ENCODE data around the gene CNOT3. TPM values are rescaled to one million over a fixed set of nuclear protein-coding genes. Genes with fewer than 3 reads are reported as not detected.
A peak's percentile ranks its signal among the peaks of the same experiment; 100 is the strongest.

The CNOT3 gene
- total and polyA plus RNA-seq, 4 donors, result 10.4 to 54.4 (median 34.7) TPM

DNA sequence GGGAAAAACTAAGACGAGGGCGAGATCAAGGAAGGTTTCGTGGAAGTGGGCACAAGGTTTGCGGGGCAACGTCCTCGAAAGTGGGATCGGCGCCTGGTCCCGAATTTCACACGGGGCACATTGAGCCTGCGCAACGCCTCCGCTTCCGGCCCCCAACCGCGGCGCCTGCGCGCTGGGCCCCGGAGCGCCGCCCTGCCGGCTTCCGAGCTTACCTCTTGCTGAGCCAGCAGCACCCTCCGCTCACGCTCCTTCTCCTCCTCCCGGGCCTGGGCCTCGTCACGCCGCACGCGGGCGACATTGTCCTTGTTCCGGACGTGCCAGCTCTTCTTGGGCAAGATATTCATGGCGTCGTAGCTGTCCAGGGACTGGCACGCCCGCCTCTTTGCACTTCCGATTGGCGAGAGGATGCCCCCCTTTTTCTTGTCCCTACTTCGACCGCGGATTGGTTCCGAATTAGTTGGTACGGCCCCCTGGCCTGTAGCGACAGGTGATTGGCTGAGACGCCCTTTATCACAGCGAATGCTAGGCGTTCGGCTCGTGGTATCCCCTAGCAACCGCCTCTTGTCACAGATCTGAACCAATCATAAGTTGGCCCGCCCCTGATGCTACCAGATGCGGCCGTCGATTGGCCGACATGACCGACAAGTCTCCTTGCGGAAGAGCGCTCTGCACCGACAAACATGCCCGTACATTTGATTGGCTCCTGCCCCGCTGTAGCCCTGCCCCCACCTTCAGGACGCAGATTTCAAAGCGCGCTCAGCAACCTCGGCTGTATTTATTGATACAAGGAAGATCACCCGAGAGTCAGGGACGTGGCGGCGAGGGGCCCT is 22.0 kb downstream of the CNOT3 start, which contains the start of gene LENG1:
Gene LENG1 (minus strand): TSS at position 370 of the 830 bp plus-strand sequence. CDS start 26 bp downstream, at position 344.
- no peaks in the 10 kb centered on the region for H3K9me3 ChIP-seq (ENCODE audit: control insufficient read depth, low read length)
- peak; percentile 97 for ATAC-seq (ENCODE audit: low FRiP score)
- H3K36me3 ChIP-seq (ENCODE audit: control insufficient read depth in 1 of 2, insufficient read depth in 2 of 2, low read length in 1 of 2), result peaks cover 1 to 4% of the 10 kb centered on the region in 2 donors
- DNase-seq, result peak; percentile 98 to 100
- intact Hi-C loops (cut with DNase I), result loop anchor here (1.0 to 10.0 kb wide), 2 partner anchors 22 to 295 kb away; partner anchors contain the start of gene CNOT3 (in 1 of the 2)
- peak within 1 kb of the TSS; percentile 47 to 51 for H3K4me3 ChIP-seq (ENCODE audit: low read length in 2 of 2)
- WGBS, 2 donors, result 0% methylated on average over 71 to 72 of the region's 72 CpGs
- no peaks in the 10 kb centered on the region for H3K4me1 ChIP-seq (ENCODE audit: control insufficient read depth in 1 of 2, insufficient read depth in 2 of 2, low read length in 2 of 2)
- peak within 1 kb of the TSS in 1 of 2 donors; percentile 96 for H3K27ac ChIP-seq (ENCODE audit: low read depth in 1 of 2, low read length in 2 of 2)
- no peaks in the 10 kb centered on the region for H3K27me3 ChIP-seq (ENCODE audit: control insufficient read depth in 1 of 2, insufficient read depth in 2 of 2, low read length in 1 of 2)

DNA sequence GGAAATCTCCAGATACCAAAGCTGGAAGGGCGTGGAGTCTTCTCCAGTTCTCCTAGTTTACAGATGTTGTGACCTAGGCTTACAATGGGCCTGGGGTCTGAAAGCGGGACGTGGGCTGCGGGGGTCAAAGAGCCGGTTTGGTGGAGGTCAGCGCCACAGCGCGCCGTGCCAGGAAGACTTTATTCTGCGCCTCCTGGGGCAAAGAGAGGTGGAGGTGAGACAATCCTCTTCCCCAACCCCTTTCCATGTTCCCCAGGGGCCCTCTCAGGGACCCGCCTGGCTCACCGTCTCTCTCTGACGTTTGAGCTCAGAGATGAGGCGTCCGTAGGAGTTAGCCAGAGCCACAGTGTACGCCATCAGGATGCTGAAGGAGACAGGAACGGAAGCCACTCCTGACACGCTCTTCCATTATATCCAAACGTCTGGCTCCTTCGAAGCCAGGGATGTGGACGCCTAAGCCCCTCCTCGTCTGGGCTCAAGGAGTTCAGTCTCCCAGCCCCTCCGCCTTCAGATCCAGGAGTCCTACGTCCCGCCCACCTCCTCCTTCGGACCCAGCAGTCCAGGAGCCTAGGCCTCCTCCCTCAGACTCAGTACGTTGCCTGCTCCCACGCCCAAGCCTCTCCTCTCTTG is 22.7 kb downstream of the CNOT3 start:
- H3K4me3 ChIP-seq (ENCODE audit: low read length in 2 of 2), result peak overlapping the region; percentile 5 to 51
- H3K4me1 ChIP-seq (ENCODE audit: control insufficient read depth in 1 of 2, insufficient read depth in 2 of 2, low read length in 2 of 2), result no peaks in the 10 kb centered on the region
- peaks cover 0 to 1% of the 10 kb centered on the region in 2 donors for H3K36me3 ChIP-seq (ENCODE audit: control insufficient read depth in 1 of 2, insufficient read depth in 2 of 2, low read length in 1 of 2)
- WGBS, 2 donors, result 1% methylated on average over 28 of the region's 28 CpGs
- no peaks in the 10 kb centered on the region for H3K9me3 ChIP-seq (ENCODE audit: control insufficient read depth, low read length)
- no peaks in the 10 kb centered on the region for H3K27me3 ChIP-seq (ENCODE audit: control insufficient read depth in 1 of 2, insufficient read depth in 2 of 2, low read length in 1 of 2)
- DNase-seq, result no peak
- no peak for ATAC-seq (ENCODE audit: low FRiP score)
- intact Hi-C loops (cut with DNase I), result no loop called here
- H3K27ac ChIP-seq (ENCODE audit: low read depth in 1 of 2, low read length in 2 of 2), result peak overlapping the region in 1 of 2 donors; percentile 66

DNA sequence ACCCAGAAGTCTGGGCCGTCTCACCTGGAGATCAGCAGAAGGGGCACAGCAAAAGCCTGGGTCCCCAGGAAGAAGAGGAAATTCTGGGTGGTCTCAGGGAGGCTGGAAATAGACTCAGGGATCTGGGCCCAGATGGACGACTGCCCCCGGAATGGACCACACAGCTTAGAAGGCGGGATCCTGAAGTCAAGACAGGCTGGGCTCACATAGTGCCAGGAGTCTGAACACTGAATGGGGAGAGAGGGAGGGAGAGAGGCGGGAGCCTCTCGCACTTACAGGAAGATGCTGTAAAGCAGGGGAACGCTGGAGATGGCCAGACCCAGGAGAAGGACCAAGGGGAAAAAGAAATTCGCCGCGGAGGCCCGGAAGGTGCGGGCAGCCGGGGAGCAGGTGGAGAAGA is 23.3 kb downstream of the CNOT3 start:
- no peak for ATAC-seq (ENCODE audit: low FRiP score)
- DNase-seq, result no peak
- H3K9me3 ChIP-seq (ENCODE audit: control insufficient read depth, low read length), result no peaks in the 10 kb centered on the region
- H3K27ac ChIP-seq (ENCODE audit: low read depth in 1 of 2, low read length in 2 of 2), result no peak overlapping the region
- H3K27me3 ChIP-seq (ENCODE audit: control insufficient read depth in 1 of 2, insufficient read depth in 2 of 2, low read length in 1 of 2), result no peaks in the 10 kb centered on the region
- intact Hi-C loops (cut with DNase I), result no loop called here
- 28 to 46% methylated on average over 13 of the region's 13 CpGs for WGBS, 2 donors
- no peaks in the 10 kb centered on the region for H3K4me1 ChIP-seq (ENCODE audit: control insufficient read depth in 1 of 2, insufficient read depth in 2 of 2, low read length in 2 of 2)
- no peak overlapping the region for H3K4me3 ChIP-seq (ENCODE audit: low read length in 2 of 2)
- H3K36me3 ChIP-seq (ENCODE audit: control insufficient read depth in 1 of 2, insufficient read depth in 2 of 2, low read length in 1 of 2), result peaks cover 0 to 1% of the 10 kb centered on the region in 2 donors

DNA sequence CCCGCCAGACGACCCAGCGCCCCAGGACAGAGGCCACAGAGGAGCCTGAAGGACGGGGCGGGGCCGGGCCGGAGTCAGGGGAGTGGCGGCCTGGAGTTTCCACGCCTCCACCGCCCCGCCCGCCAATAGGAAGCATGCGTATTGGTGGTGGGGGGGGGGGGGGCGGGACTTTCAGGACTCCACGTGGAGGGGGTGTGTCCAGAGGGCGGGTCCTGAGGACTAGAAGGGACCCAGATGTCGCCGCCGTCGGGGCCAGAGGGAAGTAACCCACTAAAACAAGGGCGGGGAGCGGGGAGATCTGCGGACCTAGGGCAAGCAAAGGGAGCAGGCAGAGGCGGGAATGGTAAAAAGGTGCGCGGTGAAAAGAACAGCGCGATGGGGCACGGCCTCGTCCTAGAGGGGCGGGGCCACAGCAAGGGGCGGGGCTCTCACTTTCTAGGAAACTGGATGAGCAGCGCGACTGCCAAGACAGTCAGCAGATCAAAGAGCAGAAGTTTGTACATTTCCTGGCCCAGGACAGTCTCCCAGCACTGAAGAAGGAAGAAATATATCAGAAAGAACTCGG is 24.8 kb downstream of the CNOT3 start:
- WGBS, 2 donors, result 7 to 10% methylated on average over 28 to 35 of the region's 35 CpGs
- peak; percentile 40 for ATAC-seq (ENCODE audit: low FRiP score)
- intact Hi-C loops (cut with DNase I), result no loop called here
- no peak overlapping the region for H3K27ac ChIP-seq (ENCODE audit: low read depth in 1 of 2, low read length in 2 of 2)
- H3K4me1 ChIP-seq (ENCODE audit: control insufficient read depth in 1 of 2, insufficient read depth in 2 of 2, low read length in 2 of 2), result no peaks in the 10 kb centered on the region
- DNase-seq, result peak; percentile 89 to 91
- no peaks in the 10 kb centered on the region for H3K9me3 ChIP-seq (ENCODE audit: control insufficient read depth, low read length)
- no peak overlapping the region for H3K4me3 ChIP-seq (ENCODE audit: low read length in 2 of 2)
- no peaks in the 10 kb centered on the region for H3K27me3 ChIP-seq (ENCODE audit: control insufficient read depth in 1 of 2, insufficient read depth in 2 of 2, low read length in 1 of 2)
- H3K36me3 ChIP-seq (ENCODE audit: control insufficient read depth in 1 of 2, insufficient read depth in 2 of 2, low read length in 1 of 2), result no peaks in the 10 kb centered on the region

DNA sequence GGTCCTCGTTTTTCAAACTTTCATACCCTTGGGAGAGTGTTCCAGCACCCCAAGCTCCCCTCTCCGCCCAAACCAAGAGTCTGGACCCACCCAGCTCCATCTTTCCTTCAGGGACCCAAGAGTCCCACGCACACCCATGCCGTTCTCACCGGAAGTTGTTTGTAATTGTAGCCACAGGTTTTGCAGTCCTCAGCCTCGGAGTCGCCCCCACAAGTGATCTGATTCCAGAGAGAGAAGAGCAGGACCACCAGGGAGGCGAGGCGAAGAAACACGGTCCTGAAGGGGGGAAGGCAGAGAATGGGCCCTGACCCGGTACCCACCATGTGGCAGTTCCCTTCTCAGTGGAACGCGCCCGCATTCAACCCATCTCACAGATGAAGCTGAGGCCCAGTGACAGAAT is 25.3 kb downstream of the CNOT3 start:
- WGBS, 2 donors, result 71 to 77% methylated on average over 14 of the region's 14 CpGs
- H3K27me3 ChIP-seq (ENCODE audit: control insufficient read depth in 1 of 2, insufficient read depth in 2 of 2, low read length in 1 of 2), result no peaks in the 10 kb centered on the region
- no peak for DNase-seq
- no peak overlapping the region for H3K4me3 ChIP-seq (ENCODE audit: low read length in 2 of 2)
- ATAC-seq (ENCODE audit: low FRiP score), result no peak
- no peaks in the 10 kb centered on the region for H3K9me3 ChIP-seq (ENCODE audit: control insufficient read depth, low read length)
- H3K36me3 ChIP-seq (ENCODE audit: control insufficient read depth in 1 of 2, insufficient read depth in 2 of 2, low read length in 1 of 2), result no peaks in the 10 kb centered on the region
- intact Hi-C loops (cut with DNase I), result no loop called here
- no peak overlapping the region for H3K27ac ChIP-seq (ENCODE audit: low read depth in 1 of 2, low read length in 2 of 2)
- no peaks in the 10 kb centered on the region for H3K4me1 ChIP-seq (ENCODE audit: control insufficient read depth in 1 of 2, insufficient read depth in 2 of 2, low read length in 2 of 2)

DNA sequence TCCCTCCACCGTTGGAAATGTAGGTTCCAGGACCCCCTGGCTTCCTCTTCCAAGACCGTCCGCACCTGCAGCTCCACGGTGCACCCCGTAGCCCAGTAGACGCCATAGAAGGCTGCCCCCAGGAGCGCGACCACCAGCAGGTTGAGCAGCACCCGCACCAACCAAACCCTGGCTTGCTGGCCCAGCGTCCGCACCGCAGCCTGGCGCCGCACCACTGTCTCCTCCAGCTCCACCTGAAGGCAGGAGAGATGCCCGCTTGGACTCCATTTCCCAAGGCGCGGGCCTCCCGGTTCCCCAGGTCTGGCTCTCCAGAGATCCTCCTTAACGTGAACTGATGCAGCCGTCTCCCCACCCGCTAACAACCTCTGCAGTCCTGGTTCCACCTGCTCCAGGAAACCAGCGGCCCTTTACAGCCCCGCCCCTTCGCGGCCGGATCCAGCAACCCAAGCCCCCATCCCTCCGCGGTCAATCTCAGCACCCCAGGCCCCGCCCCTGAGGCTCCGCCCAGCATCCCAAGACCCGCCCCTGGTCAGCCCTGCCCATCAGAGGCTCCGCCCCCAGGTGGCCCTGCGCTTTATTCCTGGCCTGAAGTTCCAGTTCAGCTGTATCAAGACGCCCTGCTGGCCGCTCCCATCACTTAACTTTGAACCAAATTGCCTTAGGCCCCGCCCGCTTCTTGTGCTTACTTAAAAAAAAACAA is 27.0 kb downstream of the CNOT3 start:
- DNase-seq, result peak in 1 of 2 donors; percentile 86
- intact Hi-C loops (cut with DNase I), result loop anchor here in 1 of 2 donors (5.0 kb wide), 1 partner anchor 38 kb away; the partner anchor contains the start of gene RPS9
- no peak for ATAC-seq (ENCODE audit: low FRiP score)

DNA sequence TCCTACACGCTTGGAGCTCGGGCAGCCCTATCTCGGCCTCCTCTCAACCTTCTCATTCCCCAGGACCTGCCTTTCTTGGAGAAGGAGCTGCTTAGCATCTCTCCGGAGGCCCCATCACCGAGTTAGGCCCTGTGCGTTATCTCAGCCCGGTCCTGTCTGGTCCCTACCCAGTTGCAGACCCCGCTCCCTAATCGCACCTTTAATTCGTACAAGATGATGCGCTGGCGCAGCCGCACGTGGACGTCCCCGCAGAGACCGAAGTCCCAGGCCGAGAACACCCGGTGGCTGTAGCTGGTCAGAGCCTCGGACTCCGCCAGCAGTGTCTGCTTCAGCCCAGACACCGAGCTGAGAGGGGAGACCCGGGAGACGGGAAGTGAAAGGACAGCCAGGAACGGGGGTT is 27.7 kb downstream of the CNOT3 start:
- intact Hi-C loops (cut with DNase I), result loop anchor here in 1 of 2 donors (5.0 kb wide), 1 partner anchor 37 kb away; the partner anchor contains the start of gene RPS9
- Histone ChIP-seq H3K4me3 (ENCODE audit: low read length in 2 of 2) (no peak overlapping the region), H3K36me3 (ENCODE audit: control insufficient read depth in 1 of 2, insufficient read depth in 2 of 2, low read length in 1 of 2) (no peaks in the 10 kb centered on the region), H3K27ac (ENCODE audit: low read depth in 1 of 2, low read length in 2 of 2) (no peak overlapping the region), H3K27me3 (ENCODE audit: control insufficient read depth in 1 of 2, insufficient read depth in 2 of 2, low read length in 1 of 2) (no peaks in the 10 kb centered on the region), H3K9me3 (ENCODE audit: control insufficient read depth, low read length) (no peaks in the 10 kb centered on the region), H3K4me1 (ENCODE audit: control insufficient read depth in 1 of 2, insufficient read depth in 2 of 2, low read length in 2 of 2) (no peaks in the 10 kb centered on the region)
- DNase-seq (no peak), ATAC-seq (ENCODE audit: low FRiP score) (no peak)
- 91 to 92% methylated on average over 25 of the region's 25 CpGs for WGBS, 2 donors

More for the DNA sequence above, 27.0 kb downstream of the CNOT3 start:
- WGBS, 2 donors, result 7 to 11% methylated on average over 35 to 37 of the region's 37 CpGs
- no peaks in the 10 kb centered on the region for H3K4me1 ChIP-seq (ENCODE audit: control insufficient read depth in 1 of 2, insufficient read depth in 2 of 2, low read length in 2 of 2)
- H3K27me3 ChIP-seq (ENCODE audit: control insufficient read depth in 1 of 2, insufficient read depth in 2 of 2, low read length in 1 of 2), result no peaks in the 10 kb centered on the region
- no peak overlapping the region for H3K4me3 ChIP-seq (ENCODE audit: low read length in 2 of 2)
- H3K27ac ChIP-seq (ENCODE audit: low read depth in 1 of 2, low read length in 2 of 2), result no peak overlapping the region
- H3K9me3 ChIP-seq (ENCODE audit: control insufficient read depth, low read length), result no peaks in the 10 kb centered on the region
- no peaks in the 10 kb centered on the region for H3K36me3 ChIP-seq (ENCODE audit: control insufficient read depth in 1 of 2, insufficient read depth in 2 of 2, low read length in 1 of 2)
